Endothelial cell of umbilical vein (primary cell): ENCODE results near the gene TTC39A. TPM values are rescaled to one million over a fixed set of nuclear protein-coding genes. Genes with fewer than 3 reads are reported as not detected.

ENCODE experiments used
- BruUV-seq: library from RNA; stranded (reverse); fragments of 400-500 nt; replicated peaks from 2 replicates; lab custom pipeline; 2021; lab: Mats Ljungman, UMichigan
- CTCF ChIA-PET: fragments of 300-600, 350-600 bp; sonication (Branson Sonifier 250); formaldehyde crosslinking; loops from one replicate; lab custom pipeline; 2021; ENCODE audit warnings: antibody characterized with exemption, inconsistent platforms; lab: Charles Lee
- POLR2A ChIA-PET: fragments of 300-600, 350-600 bp; sonication (Branson Sonifier 250); formaldehyde crosslinking; loops from one replicate; lab custom pipeline; 2021; ENCODE audit warnings: antibody characterized with exemption, inconsistent platforms; lab: Charles Lee
- DNase-seq: peaks from one replicate; pipeline ENCODE4 v3.0.0-alpha.2; 2011; ENCODE audit warnings: low read depth, low spot score
- FAIRE-seq: peaks from 2 replicates; lab custom pipeline; 2011; peaks lifted over from hg19 to GRCh38; lab: Jason Lieb, UNC
- H2AFZ ChIP-seq: 2 replicates; pipeline ENCODE4 v1.6.0; 2012; ENCODE audit warnings: low read depth, low read length, control low read depth, inconsistent platforms
- H3K27ac ChIP-seq: 2 replicates; pipeline ENCODE4 v1.5.1; 2011; ENCODE audit warnings: low read depth, mild to moderate bottlenecking, control low read depth, low read length, moderate library complexity; ENCODE audit not compliant: insufficient read depth
- H3K27me3 ChIP-seq, 2 experiments: 2 replicates each; pipeline versions ENCODE4 v1.6.0 to v1.6.1; 2011; ENCODE audit warnings: low read length in 2 of 2, mixed read lengths in 1 of 2; ENCODE audit not compliant: control insufficient read depth in 2 of 2, insufficient read depth in 2 of 2
- H3K36me3 ChIP-seq, 2 experiments: 2 replicates in 1 of 2; 3 replicates in 1 of 2; pipeline ENCODE4 v1.5.1; 2011; ENCODE audit warnings: low read length in 2 of 2, mild to moderate bottlenecking in 1 of 2, moderate library complexity in 1 of 2; ENCODE audit not compliant: control insufficient read depth in 2 of 2, insufficient read depth in 2 of 2; ENCODE audit errors: extremely low read depth in 1 of 2
- H3K4me1 ChIP-seq: 3 replicates; pipeline ENCODE4 v1.5.1; 2011; ENCODE audit warnings: mild to moderate bottlenecking, low read length; ENCODE audit not compliant: control insufficient read depth, insufficient read depth; ENCODE audit errors: extremely low read depth
- H3K4me2 ChIP-seq: 2 replicates; pipeline ENCODE4 v1.6.1; 2011; ENCODE audit warnings: low read length, control low read depth, mixed read lengths; ENCODE audit not compliant: insufficient read depth
- H3K4me3 ChIP-seq, 3 experiments: fragments of 200-600 bp in 1 of 3; sonication (generic), shearing (Covaris generic) in 1 of 3; replicated peaks in 1 of 3; 2 replicates each; pipeline ENCODE4 v1.5.1; 2011 to 2016; ENCODE audit warnings: control low read depth in 3 of 3, low read length in 3 of 3, mild to moderate bottlenecking in 2 of 3, inconsistent platforms in 1 of 3, low read depth in 1 of 3, moderate library complexity in 1 of 3; ENCODE audit not compliant: insufficient read depth in 1 of 3
- H3K79me2 ChIP-seq: 2 replicates; pipeline ENCODE4 v1.6.0; 2012; ENCODE audit warnings: low read length, inconsistent platforms; ENCODE audit not compliant: control insufficient read depth, insufficient read depth
- H3K9ac ChIP-seq: replicated peaks from 2 replicates; pipeline ENCODE3; 2011; ENCODE audit warnings: low read length, control low read depth; ENCODE audit not compliant: insufficient read depth; ENCODE audit errors: extremely low read depth
- H3K9me1 ChIP-seq: replicated peaks from 3 replicates; pipeline ENCODE4 v1.6.0; 2011; ENCODE audit warnings: mild to moderate bottlenecking, low read length; ENCODE audit not compliant: control insufficient read depth, insufficient read depth; ENCODE audit errors: extremely low read depth
- H3K9me3 ChIP-seq: replicated peaks from 2 replicates; pipeline ENCODE4 v1.5.1; 2012; ENCODE audit warnings: low read length, inconsistent platforms; ENCODE audit not compliant: control insufficient read depth, insufficient read depth
- H4K20me1 ChIP-seq: replicated peaks from 2 replicates; pipeline ENCODE3; 2011; ENCODE audit warnings: mild to moderate bottlenecking, low read length; ENCODE audit not compliant: control insufficient read depth, insufficient read depth; ENCODE audit errors: extremely low read depth
- EZH2 ChIP-seq: IDR thresholded peaks from 2 replicates; pipeline ENCODE4 v1.6.1; 2012; ENCODE audit warnings: borderline replicate concordance, low read depth, mild to moderate bottlenecking, moderate library complexity, low read length, inconsistent platforms; ENCODE audit not compliant: severe bottlenecking
- FOS ChIP-seq: IDR thresholded peaks from 2 replicates; pipeline ENCODE4 v1.6.1; 2011; ENCODE audit warnings: mild to moderate bottlenecking, low read length, moderate library complexity, borderline replicate concordance; ENCODE audit not compliant: insufficient read depth
- GATA2 ChIP-seq: IDR thresholded peaks from 2 replicates; pipeline ENCODE4 v1.7.0; 2011; ENCODE audit warnings: low read depth, mild to moderate bottlenecking, moderate library complexity, mixed read lengths, low read length; ENCODE audit not compliant: insufficient read length, insufficient read depth
- JUN ChIP-seq: IDR thresholded peaks from 2 replicates; pipeline ENCODE4 v1.6.1; 2011; ENCODE audit warnings: borderline replicate concordance, low read depth; ENCODE audit not compliant: insufficient read length, insufficient read depth
- MYC ChIP-seq: IDR thresholded peaks from one replicate; pipeline ENCODE4 v1.6.1; 2011; ENCODE audit warnings: mild to moderate bottlenecking, low read depth, low read length
- POLR2A ChIP-seq: IDR thresholded peaks from 2 replicates; pipeline ENCODE4 v1.6.1; 2012; ENCODE audit warnings: low read depth, mild to moderate bottlenecking, control low read depth, low read length
- POLR2AphosphoS5 ChIP-seq: IDR thresholded peaks from 2 replicates; pipeline ENCODE4 v1.6.1; 2012; ENCODE audit warnings: low read depth, mild to moderate bottlenecking, control low read depth, low read length, moderate library complexity; ENCODE audit not compliant: insufficient read depth
- dilution Hi-C: fragments of 300-500 bp; cut with MboI; formaldehyde crosslinking; loops from one replicate; pipeline ENCODE4 v1.15.0; 2019; ENCODE audit warnings: low sequenced_read_pairs; ENCODE audit not compliant: extremely low pct_ligation_motif_present
- intact Hi-C: fragments of 100-400 bp; cut with micrococcal nuclease; formaldehyde crosslinking; loops from one replicate; pipeline ENCODE4 v1.10.0; 2022
- polyA plus RNA-seq, 4 experiments: library from polyadenylated mRNA; depleted of rRNA in 3 of 4; stranded (reverse) in 3 of 4; unstranded in 1 of 4; fragments of >200 nt; gene quantifications; 2 replicates each; pipeline versions ENCODE4 v1.2.1 to v1.2.3, GENCODE V29; 2011 to 2012; ENCODE audit warnings: missing spikeins in 1 of 4
- total RNA-seq: library from RNA; stranded (reverse); gene quantifications from 2 replicates; pipeline ENCODE4 v1.2.3, GENCODE V29; 2021
- TF ChIP-seq, protein P1 (sequence below): IDR thresholded peaks from 2 replicates; pipeline ENCODE4 v1.6.1; 2011; ENCODE audit not compliant: insufficient read depth, insufficient read length
- TF ChIP-seq, protein P2 (sequence below), 2 donors: IDR thresholded peaks; 1 replicate in 1 of 2; 2 replicates in 1 of 2; pipeline ENCODE4 v1.5.1; 2011; ENCODE audit warnings: low read length in 2 of 2, mild to moderate bottlenecking in 2 of 2, moderate library complexity in 2 of 2, control low read depth in 1 of 2, inconsistent platforms in 1 of 2, low read depth in 1 of 2; ENCODE audit not compliant: insufficient read depth in 1 of 2; ENCODE audit errors: extremely low read depth in 1 of 2

TTC39A gene
- total and polyA plus RNA-seq, 2 donors (not counting 3 experiments of a cell fraction or from before 2014, with no cell fraction given), result 1.1 to 1.7 TPM

DNA sequence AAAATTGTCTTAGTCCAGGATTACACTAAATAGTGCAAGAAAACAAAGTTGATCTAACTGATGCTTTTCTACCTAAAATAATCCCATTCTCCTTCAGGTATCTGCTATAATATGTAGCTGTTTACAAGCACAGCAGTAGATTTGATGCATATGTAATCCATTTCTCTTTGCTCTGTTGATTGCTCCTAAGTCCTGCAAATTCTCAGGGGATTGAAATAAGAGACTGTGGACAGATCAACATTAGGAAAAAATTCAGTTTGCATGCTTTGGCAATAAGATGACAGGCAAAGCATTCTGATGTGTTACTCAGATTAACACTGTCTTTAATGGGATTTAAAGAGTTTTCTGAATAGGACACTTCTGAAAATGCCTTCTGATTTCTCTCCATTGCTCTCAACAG is 59.6 kb downstream of the TTC39A start:
- dilution Hi-C loops, result no loop called here
- FAIRE-seq (no peak), DNase-seq (no peak)
- intact Hi-C loops, result no loop called here
- Histone ChIP-seq H3K9ac (no peak overlapping the region), H3K36me3 (peaks cover 5 to 6% of the 10 kb centered on the region in 2 experiments), H3K27me3 (no peaks in the 10 kb centered on the region), H3K4me2 (no peak overlapping the region), H3K9me1 (peaks cover 2% of the 10 kb centered on the region), H3K79me2 (peaks cover 30% of the 10 kb centered on the region), H2AFZ (no peak overlapping the region), H3K4me1 (peaks cover 22% of the 10 kb centered on the region), H4K20me1 (no peaks in the 10 kb centered on the region), H3K27ac (no peak overlapping the region), H3K4me3 (no peak overlapping the region), H3K9me3 (no peaks in the 10 kb centered on the region)
- ChIA-PET POLR2A (no interaction called here), CTCF (no interaction called here)
- BruUV-seq, result no TSS peak
- TF ChIP-seq, protein P1, sequence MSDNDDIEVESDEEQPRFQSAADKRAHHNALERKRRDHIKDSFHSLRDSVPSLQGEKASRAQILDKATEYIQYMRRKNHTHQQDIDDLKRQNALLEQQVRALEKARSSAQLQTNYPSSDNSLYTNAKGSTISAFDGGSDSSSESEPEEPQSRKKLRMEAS, result no peak
- TF ChIP-seq EZH2, result no peak
- no peak for TF ChIP-seq JUN
- TF ChIP-seq POLR2AphosphoS5, result no peak
- TF ChIP-seq, protein P2, sequence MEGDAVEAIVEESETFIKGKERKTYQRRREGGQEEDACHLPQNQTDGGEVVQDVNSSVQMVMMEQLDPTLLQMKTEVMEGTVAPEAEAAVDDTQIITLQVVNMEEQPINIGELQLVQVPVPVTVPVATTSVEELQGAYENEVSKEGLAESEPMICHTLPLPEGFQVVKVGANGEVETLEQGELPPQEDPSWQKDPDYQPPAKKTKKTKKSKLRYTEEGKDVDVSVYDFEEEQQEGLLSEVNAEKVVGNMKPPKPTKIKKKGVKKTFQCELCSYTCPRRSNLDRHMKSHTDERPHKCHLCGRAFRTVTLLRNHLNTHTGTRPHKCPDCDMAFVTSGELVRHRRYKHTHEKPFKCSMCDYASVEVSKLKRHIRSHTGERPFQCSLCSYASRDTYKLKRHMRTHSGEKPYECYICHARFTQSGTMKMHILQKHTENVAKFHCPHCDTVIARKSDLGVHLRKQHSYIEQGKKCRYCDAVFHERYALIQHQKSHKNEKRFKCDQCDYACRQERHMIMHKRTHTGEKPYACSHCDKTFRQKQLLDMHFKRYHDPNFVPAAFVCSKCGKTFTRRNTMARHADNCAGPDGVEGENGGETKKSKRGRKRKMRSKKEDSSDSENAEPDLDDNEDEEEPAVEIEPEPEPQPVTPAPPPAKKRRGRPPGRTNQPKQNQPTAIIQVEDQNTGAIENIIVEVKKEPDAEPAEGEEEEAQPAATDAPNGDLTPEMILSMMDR (IDR thresholded peaks at IDR 0.05; ENCODE audit: extremely low read depth in 1 of 2, insufficient read depth in 1 of 2, low read depth in 1 of 2, low read length in 2 of 2), result no peak
- no peak for TF ChIP-seq MYC
- TF ChIP-seq FOS, result no peak
- TF ChIP-seq POLR2A, result no peak
- TF ChIP-seq GATA2, result no peak
